ENCODE measurements around the gene SGF29.
A peak's percentile ranks its signal among the peaks of the same experiment; 100 is the strongest.

DNA sequence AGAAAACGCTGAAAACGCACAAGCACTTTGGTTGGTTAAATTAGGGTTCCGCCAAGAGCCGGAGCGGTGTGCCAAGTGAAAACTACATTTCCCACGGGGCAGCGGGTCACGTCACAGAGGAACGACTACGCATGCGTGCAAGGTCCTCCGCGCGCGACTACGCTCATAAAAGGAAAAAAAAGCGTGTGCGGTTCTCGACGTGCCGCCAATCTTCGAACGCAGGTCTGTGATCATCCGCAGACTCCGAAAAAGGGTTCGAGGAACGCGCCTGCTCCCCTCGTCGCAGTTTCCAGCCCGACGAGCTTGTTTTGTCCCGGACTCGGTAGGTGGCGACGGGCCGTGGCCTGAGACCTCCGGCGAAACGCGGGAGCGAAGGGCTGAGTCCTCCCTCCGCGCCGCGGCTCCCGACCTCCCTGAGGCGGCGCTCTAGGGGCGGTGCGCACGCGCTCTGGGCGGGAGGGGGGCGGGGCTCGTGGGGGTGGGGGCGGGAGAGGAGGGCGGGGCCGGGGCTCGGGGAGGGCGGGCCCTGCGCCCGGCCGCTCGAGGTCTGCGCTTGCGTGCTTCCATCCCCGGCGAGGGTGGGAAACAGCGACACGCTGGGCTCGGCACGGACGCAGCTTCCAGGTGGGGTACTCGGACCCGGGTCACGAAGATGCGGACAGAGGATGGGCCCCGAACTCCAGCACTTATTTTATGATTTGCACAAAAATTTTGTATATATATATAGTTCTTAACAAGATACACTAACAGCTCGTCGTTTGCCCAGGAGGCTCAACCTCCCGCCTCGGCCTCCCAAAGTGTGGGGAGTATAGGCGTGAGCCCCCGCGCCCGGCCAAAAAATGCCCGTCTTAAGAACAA is at the start of gene SGF29:
- TF ChIP-seq, protein P1, sequence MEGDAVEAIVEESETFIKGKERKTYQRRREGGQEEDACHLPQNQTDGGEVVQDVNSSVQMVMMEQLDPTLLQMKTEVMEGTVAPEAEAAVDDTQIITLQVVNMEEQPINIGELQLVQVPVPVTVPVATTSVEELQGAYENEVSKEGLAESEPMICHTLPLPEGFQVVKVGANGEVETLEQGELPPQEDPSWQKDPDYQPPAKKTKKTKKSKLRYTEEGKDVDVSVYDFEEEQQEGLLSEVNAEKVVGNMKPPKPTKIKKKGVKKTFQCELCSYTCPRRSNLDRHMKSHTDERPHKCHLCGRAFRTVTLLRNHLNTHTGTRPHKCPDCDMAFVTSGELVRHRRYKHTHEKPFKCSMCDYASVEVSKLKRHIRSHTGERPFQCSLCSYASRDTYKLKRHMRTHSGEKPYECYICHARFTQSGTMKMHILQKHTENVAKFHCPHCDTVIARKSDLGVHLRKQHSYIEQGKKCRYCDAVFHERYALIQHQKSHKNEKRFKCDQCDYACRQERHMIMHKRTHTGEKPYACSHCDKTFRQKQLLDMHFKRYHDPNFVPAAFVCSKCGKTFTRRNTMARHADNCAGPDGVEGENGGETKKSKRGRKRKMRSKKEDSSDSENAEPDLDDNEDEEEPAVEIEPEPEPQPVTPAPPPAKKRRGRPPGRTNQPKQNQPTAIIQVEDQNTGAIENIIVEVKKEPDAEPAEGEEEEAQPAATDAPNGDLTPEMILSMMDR (IDR thresholded peaks at IDR 0.05) = peak; percentile 18 to 44 (median 24)
- TF ChIP-seq EP300 (IDR thresholded peaks at IDR 0.05) = no peak

Measured in ovary (tissue), 3 donors.